GM21576 (cell line): ENCODE data around the gene NEDD4.
"Not testable (repeated sequence)": the region's sequence is repeated elsewhere in the genome, so short reads cannot be mapped to it uniquely, and the experiment has no call there.

Experiments used
- ATAC-seq: cut with Tn5 transposase; IDR thresholded peaks from one replicate; pipeline ENCODE4 v1.9.1; 2021; ENCODE audit warnings: mild to moderate bottlenecking, moderate library complexity; ENCODE audit not compliant: unreplicated experiment

The NEDD4 gene

DNA sequence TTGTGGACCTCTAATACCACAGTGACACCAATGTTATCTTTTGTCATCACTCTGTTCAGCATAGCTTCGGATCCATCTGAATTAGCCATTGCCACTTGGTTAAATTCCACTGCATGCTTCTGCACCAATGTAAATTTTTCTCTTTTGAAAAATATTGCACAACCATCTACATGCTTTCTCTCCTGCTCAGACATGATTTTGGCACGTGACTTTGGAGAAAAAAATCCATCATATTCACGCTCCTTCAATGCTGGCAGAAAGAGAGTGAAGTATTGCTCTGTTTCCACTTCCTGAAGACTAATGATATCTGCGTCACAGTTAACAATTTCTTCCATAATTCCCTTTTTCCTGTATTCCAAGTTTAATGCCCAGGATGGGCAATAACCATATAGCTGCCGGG is 13.0 kb upstream of the NEDD4 start:
- not testable (repeated sequence) for ATAC-seq

- not testable (repeated sequence) for ATAC-seq
Measured at GRCh38 chr15:56004281-56004680, 10.9 kb upstream of the NEDD4 start.

GRCh38 chr15:56003777-56004176 is 10.4 kb upstream of the NEDD4 start:
- not testable (repeated sequence) for ATAC-seq

GRCh38 chr15:56003277-56003676 is 9.9 kb upstream of the NEDD4 start:
- ATAC-seq, result not testable (repeated sequence)

- no peak for ATAC-seq
Measured at GRCh38 chr15:56001471-56002078, 8.2 kb upstream of the NEDD4 start.

- no peak for ATAC-seq
Measured at GRCh38 chr15:55999658-56000057, 6.2 kb upstream of the NEDD4 start.

DNA sequence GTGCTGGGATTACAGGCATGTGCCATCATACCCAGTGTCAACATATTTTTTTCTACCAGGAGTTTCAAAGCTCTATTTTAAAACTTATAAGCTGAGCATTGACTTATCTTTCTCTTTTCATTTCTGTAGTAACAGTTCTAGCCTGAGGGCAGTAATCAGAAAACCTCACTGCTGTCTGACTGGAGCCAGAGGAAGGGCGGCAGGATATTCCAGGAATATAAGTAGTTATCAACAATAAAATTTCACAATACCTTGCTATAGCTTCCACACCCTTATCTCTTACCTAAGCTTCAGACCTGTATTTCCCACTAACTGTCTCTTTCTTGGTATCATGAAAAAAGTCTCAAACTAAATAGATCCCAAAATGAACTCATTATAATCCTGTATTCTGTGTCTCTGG is 5.1 kb upstream of the NEDD4 start:
- ATAC-seq, result no peak

GRCh38 chr15:55993804-55994560 is 570 bp upstream of the NEDD4 start:
- no peak for ATAC-seq

GRCh38 chr15:55992769-55993110 is 672 bp downstream of the NEDD4 start:
- no peak for ATAC-seq

DNA sequence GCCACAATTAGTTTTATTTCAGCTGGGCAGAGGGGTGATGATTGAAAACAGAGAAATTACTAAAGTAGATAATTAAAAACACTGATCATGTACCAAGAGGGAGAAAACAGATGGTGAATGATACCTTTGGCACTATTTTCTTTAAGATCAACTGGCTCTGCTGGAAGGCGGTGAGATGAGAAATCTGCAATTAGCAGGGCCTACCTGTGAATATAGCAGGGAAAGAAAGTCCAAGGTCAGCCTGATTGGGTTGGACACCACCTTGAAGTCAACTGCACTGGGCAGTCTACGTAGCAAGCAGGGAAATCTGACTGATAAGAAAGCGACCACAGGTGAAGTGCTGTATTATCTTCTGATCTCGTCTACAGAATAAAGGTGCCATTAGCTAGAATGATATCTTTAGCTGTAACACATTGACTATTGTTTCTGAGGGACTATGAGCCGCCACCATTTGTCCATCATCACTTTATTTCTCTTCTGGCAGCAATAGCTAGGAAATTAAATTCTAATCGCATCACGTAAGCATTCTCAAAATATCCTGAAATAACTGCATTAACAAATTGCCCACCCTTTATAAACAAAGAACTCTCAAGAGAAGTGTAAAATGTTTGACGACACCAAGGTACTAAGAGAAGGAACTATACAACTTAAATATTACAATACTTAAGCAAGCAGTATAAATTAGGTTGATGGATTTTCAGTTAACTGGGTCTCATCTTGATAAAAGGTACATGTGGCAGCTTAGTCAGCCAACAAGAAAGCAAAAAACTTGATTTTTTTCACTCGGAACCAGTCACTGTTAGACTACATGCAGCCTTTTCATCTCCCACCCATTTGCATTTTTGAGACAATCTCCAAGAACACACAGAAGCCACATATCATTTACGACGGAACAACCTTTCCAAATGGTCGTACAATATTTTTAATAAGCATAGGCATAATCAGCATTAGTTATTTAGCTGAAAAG is 1.3 kb downstream of the NEDD4 start:
- no peak for ATAC-seq

- ATAC-seq, result no peak
Measured at GRCh38 chr15:55990998-55991397, 2.4 kb downstream of the NEDD4 start.

GRCh38 chr15:55990516-55990915 is 2.9 kb downstream of the NEDD4 start:
- ATAC-seq, result no peak

DNA sequence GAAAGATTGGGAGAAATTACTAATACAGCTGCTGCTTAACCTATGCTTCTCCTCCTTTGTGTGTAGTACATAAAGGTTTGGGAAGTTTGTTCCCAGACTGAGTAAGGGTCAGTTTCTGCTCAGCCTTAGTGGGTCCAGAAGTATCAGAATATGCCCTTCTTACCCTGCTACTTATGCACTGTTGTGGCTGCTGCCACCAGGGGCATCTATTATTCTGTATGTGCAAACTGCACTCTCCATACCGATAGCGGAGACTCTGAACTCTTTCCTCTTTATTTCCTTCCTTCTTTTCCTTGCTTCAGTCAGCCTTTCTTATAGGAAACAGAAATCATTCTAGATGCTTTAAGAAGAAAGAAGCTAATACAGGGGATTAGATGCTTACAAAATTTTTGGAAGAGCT is 4.0 kb downstream of the NEDD4 start:
- ATAC-seq, result no peak

- ATAC-seq, result no peak
Measured at GRCh38 chr15:55981582-55982249, 11.7 kb downstream of the NEDD4 start.

- ATAC-seq, result no peak
Measured at GRCh38 chr15:55980511-55980910, 12.9 kb downstream of the NEDD4 start.

GRCh38 chr15:55977231-55977630 is 16.2 kb downstream of the NEDD4 start:
- ATAC-seq, result no peak

- ATAC-seq, result no peak
Measured at GRCh38 chr15:55970286-55970685, 23.1 kb downstream of the NEDD4 start.

GRCh38 chr15:55969582-55969981 is 23.8 kb downstream of the NEDD4 start:
- ATAC-seq, result no peak

- no peak for ATAC-seq
Measured at GRCh38 chr15:55968923-55969322, 24.5 kb downstream of the NEDD4 start.

- ATAC-seq, result no peak
Measured at GRCh38 chr15:55965091-55965490, 28.3 kb downstream of the NEDD4 start.

DNA sequence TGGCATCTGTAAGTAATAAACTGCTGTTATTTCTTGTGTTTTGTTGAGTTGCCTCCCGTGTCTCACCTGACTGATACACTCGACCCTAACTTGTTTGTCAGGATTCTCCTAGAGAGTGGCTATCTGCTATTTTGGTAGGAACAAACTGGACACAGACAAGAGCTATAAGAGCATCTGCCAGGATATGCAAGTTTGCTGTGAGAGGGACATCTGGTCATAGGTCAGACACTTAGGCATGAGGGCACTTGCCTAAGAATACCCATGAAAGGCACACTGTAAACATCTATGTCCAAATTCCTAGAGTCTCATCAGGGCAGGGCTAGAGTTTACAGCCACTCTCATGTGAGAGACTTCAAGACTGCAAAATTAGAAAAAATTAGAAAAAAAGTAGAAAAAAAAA is 32.5 kb downstream of the NEDD4 start:
- ATAC-seq, result no peak
